ENCODE results near the gene SCGB1A1.
"Not testable (repeated sequence)": the region's sequence is repeated elsewhere in the genome, so short reads cannot be mapped to it uniquely, and the experiment has no call there.

SCGB1A1 gene

GRCh38 chr11:62418733-62419132, at the start of gene SCGB1A1:
SCGB1A1 (plus strand) TSS chr11:62419033; CDS start chr11:62419096, 63 bp downstream.
- no peak for DNase-seq

- no peak for DNase-seq
Observed at GRCh38 chr11:62370743-62371440, 47.9 kb upstream of the SCGB1A1 start.

GRCh38 chr11:62372871-62373270, 46.0 kb upstream of the SCGB1A1 start:
- no peak for DNase-seq

GRCh38 chr11:62373464-62374119, 45.2 kb upstream of the SCGB1A1 start:
- no peak for DNase-seq

GRCh38 chr11:62374801-62375200, 44.0 kb upstream of the SCGB1A1 start:
- DNase-seq = no peak

GRCh38 chr11:62378459-62379063, 40.3 kb upstream of the SCGB1A1 start:
- DNase-seq = not testable (repeated sequence)

- DNase-seq = not testable (repeated sequence)
Observed at GRCh38 chr11:62379586-62379985, 39.2 kb upstream of the SCGB1A1 start.

- not testable (repeated sequence) for DNase-seq
Observed at GRCh38 chr11:62380821-62381245, 38.0 kb upstream of the SCGB1A1 start.

GRCh38 chr11:62383822-62384221, 35.0 kb upstream of the SCGB1A1 start:
- no peak for DNase-seq

GRCh38 chr11:62386083-62386482, 32.8 kb upstream of the SCGB1A1 start:
- not testable (repeated sequence) for DNase-seq

GRCh38 chr11:62387381-62387780, 31.5 kb upstream of the SCGB1A1 start:
- no peak for DNase-seq

- DNase-seq = no peak
Observed at GRCh38 chr11:62388999-62389398, 29.8 kb upstream of the SCGB1A1 start.

GRCh38 chr11:62390237-62390636, 28.6 kb upstream of the SCGB1A1 start:
- DNase-seq = no peak

- no peak for DNase-seq
Observed at GRCh38 chr11:62390722-62391121, 28.1 kb upstream of the SCGB1A1 start.

GRCh38 chr11:62391642-62392425, 27.0 kb upstream of the SCGB1A1 start:
- no peak for DNase-seq

GRCh38 chr11:62392506-62392905, 26.3 kb upstream of the SCGB1A1 start:
- no peak for DNase-seq

GRCh38 chr11:62393061-62393611, 25.7 kb upstream of the SCGB1A1 start:
- DNase-seq = no peak

GRCh38 chr11:62393735-62394134, 25.1 kb upstream of the SCGB1A1 start:
- no peak for DNase-seq

GRCh38 chr11:62394825-62395538, 23.9 kb upstream of the SCGB1A1 start:
- no peak for DNase-seq

GRCh38 chr11:62395885-62396551, 22.8 kb upstream of the SCGB1A1 start:
- no peak for DNase-seq
